GM12872 (cell line): ENCODE results near the gene CBX5.

Source experiments
- CTCF ChIP-seq: IDR thresholded peaks from 3 replicates; pipeline ENCODE4 v1.5.1; 2011; ENCODE audit warnings: low read depth, mild to moderate bottlenecking, low read length, moderate library complexity; ENCODE audit not compliant: insufficient read depth

The CBX5 gene

GRCh38 chr12:54276368-54276767 is 3.6 kb downstream of the CBX5 start:
- no peak for TF ChIP-seq CTCF

GRCh38 chr12:54273981-54274380 is 5.9 kb downstream of the CBX5 start:
- TF ChIP-seq CTCF = no peak

- no peak for TF ChIP-seq CTCF
Observed at GRCh38 chr12:54272214-54272613, 7.7 kb downstream of the CBX5 start.

- TF ChIP-seq CTCF = no peak
Observed at GRCh38 chr12:54270345-54270744, 9.6 kb downstream of the CBX5 start.

GRCh38 chr12:54266852-54267251 is 13.1 kb downstream of the CBX5 start:
- TF ChIP-seq CTCF = no peak

GRCh38 chr12:54265364-54265812 is 14.5 kb downstream of the CBX5 start:
- no peak for TF ChIP-seq CTCF

- no peak for TF ChIP-seq CTCF
Observed at GRCh38 chr12:54262403-54262925, 17.5 kb downstream of the CBX5 start.
